Tibial nerve (tissue), 4 donors: ENCODE data around the gene ELANE.

ENCODE experiments used
- EP300 ChIP-seq, 2 donors: sonication (generic); formaldehyde crosslinking; IDR thresholded peaks; one replicate each; pipeline ENCODE4 v1.6.1; 2017; ENCODE audit warnings: antibody characterized with exemption in 2 of 2, mild to moderate bottlenecking in 1 of 2
- TF ChIP-seq, protein P1 (sequence below), 5 experiments: fragments of 200-600 bp in 3 of 5; fragments of 450-650 bp in 2 of 5; sonication (generic) in 3 of 5; IDR thresholded peaks; one replicate each; pipeline ENCODE4 v1.5.1; 2016 to 2019; ENCODE audit warnings: antibody characterized with exemption in 5 of 5, mild to moderate bottlenecking in 3 of 5, moderate library complexity in 2 of 5

DNA sequence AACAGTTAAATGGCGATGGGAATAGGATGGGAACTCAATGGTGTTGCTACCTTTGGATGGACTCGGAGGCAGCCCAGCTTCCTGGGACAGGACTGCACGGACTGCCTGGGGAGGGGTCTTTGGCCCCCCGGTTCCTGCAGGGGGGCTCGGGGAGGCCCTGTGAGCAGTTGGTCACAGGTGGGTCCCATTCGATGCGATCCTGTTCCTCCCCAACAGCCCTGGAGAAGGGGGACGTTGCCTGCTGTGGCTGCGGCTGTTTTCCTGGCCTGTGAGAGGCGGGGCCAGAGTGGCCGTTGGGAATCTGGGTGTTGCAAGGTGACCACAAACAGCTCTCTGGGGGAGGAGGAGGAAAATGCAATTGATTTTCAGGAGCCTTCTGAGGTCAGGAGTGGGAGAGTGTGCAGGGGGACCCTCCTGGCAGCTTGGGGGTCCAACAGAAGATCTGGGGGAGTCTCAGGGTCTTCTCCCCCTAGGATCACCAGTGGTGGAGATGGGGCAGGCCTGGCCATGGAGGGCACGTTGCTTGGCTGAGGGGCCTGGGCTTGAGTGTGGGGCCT lies 28.5 kb upstream of the ELANE start:
- TF ChIP-seq, protein P1, sequence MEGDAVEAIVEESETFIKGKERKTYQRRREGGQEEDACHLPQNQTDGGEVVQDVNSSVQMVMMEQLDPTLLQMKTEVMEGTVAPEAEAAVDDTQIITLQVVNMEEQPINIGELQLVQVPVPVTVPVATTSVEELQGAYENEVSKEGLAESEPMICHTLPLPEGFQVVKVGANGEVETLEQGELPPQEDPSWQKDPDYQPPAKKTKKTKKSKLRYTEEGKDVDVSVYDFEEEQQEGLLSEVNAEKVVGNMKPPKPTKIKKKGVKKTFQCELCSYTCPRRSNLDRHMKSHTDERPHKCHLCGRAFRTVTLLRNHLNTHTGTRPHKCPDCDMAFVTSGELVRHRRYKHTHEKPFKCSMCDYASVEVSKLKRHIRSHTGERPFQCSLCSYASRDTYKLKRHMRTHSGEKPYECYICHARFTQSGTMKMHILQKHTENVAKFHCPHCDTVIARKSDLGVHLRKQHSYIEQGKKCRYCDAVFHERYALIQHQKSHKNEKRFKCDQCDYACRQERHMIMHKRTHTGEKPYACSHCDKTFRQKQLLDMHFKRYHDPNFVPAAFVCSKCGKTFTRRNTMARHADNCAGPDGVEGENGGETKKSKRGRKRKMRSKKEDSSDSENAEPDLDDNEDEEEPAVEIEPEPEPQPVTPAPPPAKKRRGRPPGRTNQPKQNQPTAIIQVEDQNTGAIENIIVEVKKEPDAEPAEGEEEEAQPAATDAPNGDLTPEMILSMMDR (IDR thresholded peaks at IDR 0.05), result no peak
- no peak for TF ChIP-seq EP300 (IDR thresholded peaks at IDR 0.05)
